ACHN (cell line): ENCODE data around the gene NANOS1.
A peak's percentile ranks its signal among the peaks of the same experiment; 100 is the strongest.
"Not testable (repeated sequence)": the region's sequence is repeated elsewhere in the genome, so short reads cannot be mapped to it uniquely, and the experiment has no call there.

Experiments used
- DNase-seq: peaks from one replicate; pipeline ENCODE4 v3.0.0-alpha.2; 2015
- in situ Hi-C: cut with HindIII; loops from 2 replicates; pipeline ENCODE4 v1.10.0; 2017; ENCODE audit warnings: low sequenced_read_pairs, low pct_ligation_motif_present, low pct_unique_long_range_greater_than_20kb

NANOS1 gene

GRCh38 chr10:119005362-119006043 is 24.0 kb upstream of the NANOS1 start:
- in situ Hi-C loops = no loop called here
- DNase-seq = no peak

- in situ Hi-C loops = no loop called here
- peak; percentile 82 for DNase-seq
Observed at GRCh38 chr10:119006451-119007210, 22.9 kb upstream of the NANOS1 start.

DNA sequence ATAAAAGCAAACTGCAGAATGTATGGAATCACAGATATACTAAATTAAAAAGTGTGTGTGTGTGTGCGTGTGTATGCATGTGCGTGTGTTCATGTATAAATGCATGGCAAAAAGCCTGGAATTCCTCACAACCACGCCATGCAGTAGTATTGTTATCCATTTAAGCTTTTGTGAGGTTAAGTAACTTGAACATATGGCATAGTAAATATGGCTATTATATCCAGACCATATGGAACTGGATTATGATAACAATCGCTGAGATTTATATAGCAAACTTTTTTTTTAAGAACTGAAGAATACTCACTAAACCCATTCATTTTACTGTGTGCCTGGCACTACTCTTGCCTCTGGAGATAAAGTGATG is 22.3 kb upstream of the NANOS1 start:
- in situ Hi-C loops = no loop called here
- no peak for DNase-seq

DNA sequence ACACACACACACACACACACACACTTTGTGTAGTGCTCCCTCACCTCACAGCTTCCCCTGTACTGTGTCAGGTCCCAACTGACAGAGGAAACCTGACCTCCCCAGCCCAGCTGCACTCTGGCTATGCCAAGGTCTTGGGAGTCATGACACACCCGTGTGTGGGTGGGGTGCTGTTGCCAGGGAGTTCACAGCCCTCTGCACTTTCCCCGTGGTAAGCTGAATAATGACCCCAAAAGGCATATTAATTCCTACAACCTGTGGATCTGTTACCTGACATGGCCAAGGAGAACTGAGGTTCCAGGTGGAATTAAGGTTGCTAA is 8.9 kb upstream of the NANOS1 start:
- in situ Hi-C loops = no loop called here
- DNase-seq = no peak

GRCh38 chr10:119022846-119023552 is 6.5 kb upstream of the NANOS1 start:
- in situ Hi-C loops = no loop called here
- DNase-seq = peak; percentile 81

DNA sequence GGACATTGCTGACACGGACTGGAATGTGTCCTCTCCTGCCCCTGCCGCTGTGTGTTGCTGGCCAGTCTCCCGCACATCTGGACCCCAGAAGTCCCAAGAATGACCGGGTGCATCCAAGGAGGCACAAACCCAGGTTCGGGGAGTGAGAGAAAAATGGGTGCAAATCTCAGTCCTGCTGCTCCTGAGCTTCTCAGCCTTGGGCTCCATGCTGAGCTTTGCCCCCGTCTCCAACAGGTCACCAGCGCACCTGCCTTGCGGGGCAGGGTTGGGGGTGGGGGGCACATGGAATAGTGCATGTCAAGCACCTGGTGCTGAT is 6.0 kb upstream of the NANOS1 start:
- in situ Hi-C loops = no loop called here
- DNase-seq = no peak

- DNase-seq = no peak
- in situ Hi-C loops = no loop called here
Observed at GRCh38 chr10:119024882-119025281, 4.6 kb upstream of the NANOS1 start.

- DNase-seq = peak; percentile 86
- in situ Hi-C loops = no loop called here
Observed at GRCh38 chr10:119025336-119025735, 4.2 kb upstream of the NANOS1 start.

GRCh38 chr10:119025776-119026175 is 3.7 kb upstream of the NANOS1 start:
- in situ Hi-C loops = no loop called here
- DNase-seq = no peak

- no peak for DNase-seq
- in situ Hi-C loops = no loop called here
Observed at GRCh38 chr10:119026301-119027110, 3.0 kb upstream of the NANOS1 start.

GRCh38 chr10:119028445-119028899 is 1.0 kb upstream of the NANOS1 start:
- in situ Hi-C loops, DNase-seq: not testable (repeated sequence)

GRCh38 chr10:119028900-119029612 is 458 bp upstream of the NANOS1 start:
- peak; percentile 93 for DNase-seq
- in situ Hi-C loops = no loop called here

GRCh38 chr10:119030421-119031250 is 1.1 kb downstream of the NANOS1 start:
- peak; percentile 69 for DNase-seq
- in situ Hi-C loops = no loop called here

DNA sequence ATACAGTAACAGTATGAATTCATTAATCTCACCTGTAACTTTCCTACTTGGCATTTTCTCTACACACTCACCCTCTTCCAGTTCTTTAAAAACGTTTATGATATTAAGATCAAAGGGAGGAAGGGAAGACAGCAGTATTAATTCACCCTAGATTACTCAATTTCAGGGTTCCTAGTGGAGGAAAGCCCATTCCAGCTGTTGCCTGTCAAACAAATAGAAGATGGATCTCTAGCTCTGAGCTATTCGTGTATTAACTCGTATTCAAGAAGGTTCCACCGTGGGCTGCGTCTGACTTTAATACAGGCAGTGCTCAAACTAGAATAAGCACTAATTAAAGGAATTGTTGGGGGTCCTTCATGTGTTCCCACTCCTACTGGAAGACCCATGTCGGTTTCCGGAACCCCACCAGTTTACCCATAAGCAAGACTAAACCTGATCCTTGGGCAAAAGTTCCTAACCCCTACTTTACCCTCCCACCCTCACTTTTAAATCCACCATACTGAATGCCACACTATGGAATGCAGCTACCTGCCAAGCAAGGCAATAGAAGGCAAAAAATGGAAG is 2.1 kb downstream of the NANOS1 start:
- no peak for DNase-seq
- in situ Hi-C loops = no loop called here

GRCh38 chr10:119039161-119039560 is 9.6 kb downstream of the NANOS1 start:
- in situ Hi-C loops = no loop called here
- DNase-seq = no peak

- in situ Hi-C loops = no loop called here
- DNase-seq = peak; percentile 53
Observed at GRCh38 chr10:119041326-119041725, 11.8 kb downstream of the NANOS1 start.

DNA sequence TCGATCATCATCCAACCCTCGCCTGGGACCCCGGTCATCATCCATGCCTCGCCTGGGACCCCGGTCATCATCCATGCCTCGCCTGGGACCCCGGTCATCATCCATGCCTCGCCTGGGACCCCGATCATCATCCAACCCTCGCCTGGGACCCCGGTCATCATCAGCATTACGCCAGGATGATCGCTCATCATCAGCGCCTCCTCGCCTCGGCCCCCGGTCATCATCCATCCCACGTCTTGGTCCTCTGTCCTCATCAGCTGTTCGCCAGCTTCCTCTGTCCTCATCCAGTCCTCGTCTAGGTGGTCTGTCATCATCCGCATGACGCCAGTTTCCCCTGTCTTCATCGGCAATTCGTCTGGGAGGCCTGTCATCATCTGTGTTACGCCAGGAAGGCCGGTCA is 12.7 kb downstream of the NANOS1 start:
- in situ Hi-C loops = no loop called here
- no peak for DNase-seq
